SU-DHL-6 (cell line): ENCODE measurements around the gene COPZ1.

Experiments
- H2AFZ ChIP-seq: fragments of 200-600 bp; sonication (generic); 2 replicates; pipeline ENCODE4 v1.6.1; 2014; ENCODE audit warnings: low read depth, mild to moderate bottlenecking, moderate library complexity, mixed read lengths, antibody characterized with exemption, low read length; ENCODE audit not compliant: severe bottlenecking
- H3F3A ChIP-seq: fragments of 200-600 bp; shearing (Covaris generic); 2 replicates; pipeline ENCODE4 v1.6.0; 2016; ENCODE audit warnings: antibody characterized with exemption, mild to moderate bottlenecking; ENCODE audit not compliant: insufficient read depth
- H3K27ac ChIP-seq: fragments of 200-600 bp; sonication (generic); 2 replicates; pipeline ENCODE4 v1.5.1; 2016; ENCODE audit warnings: low read depth, mild to moderate bottlenecking, low read length, moderate library complexity, mixed read lengths
- H3K27me3 ChIP-seq: fragments of 200-600 bp; sonication (generic), shearing (Covaris generic); 2 replicates; pipeline ENCODE4 v1.6.0; 2014; ENCODE audit warnings: mild to moderate bottlenecking, low read length
- H3K36me3 ChIP-seq: fragments of 200-600 bp; sonication (generic); 2 replicates; pipeline ENCODE4 v1.6.1; 2014; ENCODE audit warnings: mild to moderate bottlenecking, low read length, mixed read lengths
- H3K4me2 ChIP-seq: fragments of 300-600, 200-600 bp; shearing (Covaris generic), sonication (generic); 2 replicates; pipeline ENCODE4 v1.6.0; 2014; ENCODE audit warnings: low read length, low read depth, mild to moderate bottlenecking; ENCODE audit not compliant: poor library complexity, severe bottlenecking
- H3K4me3 ChIP-seq: fragments of 200-600 bp; sonication (generic); 2 replicates; pipeline ENCODE4 v1.5.1; 2014; ENCODE audit warnings: antibody characterized with exemption, low read length, mild to moderate bottlenecking, mixed read lengths; ENCODE audit not compliant: insufficient read depth, poor library complexity, severe bottlenecking
- H3K79me2 ChIP-seq: fragments of 200-600 bp; sonication (generic); 2 replicates; pipeline ENCODE4 v1.6.1; 2014; ENCODE audit warnings: mild to moderate bottlenecking, low read length, moderate library complexity; ENCODE audit not compliant: insufficient read depth
- H3K9ac ChIP-seq: fragments of 200-600 bp; sonication (generic); 2 replicates; pipeline ENCODE4 v1.7.0; 2014; ENCODE audit warnings: mild to moderate bottlenecking, low read length
- H3K9me2 ChIP-seq: fragments of 200-600 bp; sonication (generic); replicated peaks from 2 replicates; pipeline ENCODE4 v1.6.1; 2014; ENCODE audit warnings: low read length; ENCODE audit not compliant: insufficient read depth
- H3K9me3 ChIP-seq: fragments of 200-600 bp; sonication (generic); 2 replicates; pipeline ENCODE4 v1.6.1; 2014; ENCODE audit warnings: low read length, mixed read lengths; ENCODE audit not compliant: insufficient read depth
- H4K20me1 ChIP-seq: fragments of 200-600 bp; sonication (generic); 2 replicates; pipeline ENCODE4 v1.6.1; 2014; ENCODE audit warnings: low read depth, mild to moderate bottlenecking, antibody characterized with exemption, low read length, moderate library complexity, mixed read lengths
- EZH2phosphoT487 ChIP-seq: fragments of 200-600 bp; sonication (generic), shearing (Covaris generic); conservative IDR thresholded peaks from 2 replicates; pipeline ENCODE4 v1.6.1; 2018; ENCODE audit warnings: mild to moderate bottlenecking, antibody characterized with exemption, low read length, moderate library complexity, mixed read lengths
- TF ChIP-seq, protein P1 (sequence below): fragments of 200-600 bp; sonication (generic); IDR thresholded peaks from one replicate; pipeline ENCODE4 v1.5.1; 2017; ENCODE audit warnings: antibody characterized with exemption, mild to moderate bottlenecking, low read length, moderate library complexity; ENCODE audit not compliant: insufficient read depth, poor library complexity, severe bottlenecking

Gene COPZ1

GRCh38 chr12:54372113-54372806 lies 47.3 kb downstream of the COPZ1 start:
- Histone ChIP-seq H3K27ac (no peak overlapping the region), H3K79me2 (no peaks in the 10 kb centered on the region), H3K4me3 (no peak overlapping the region), H3K9me2 (no peaks in the 10 kb centered on the region), H2AFZ (no peak overlapping the region), H3K4me2 (no peak overlapping the region), H3K9ac (no peak overlapping the region), H3K36me3 (no peaks in the 10 kb centered on the region), H3F3A (no peaks in the 10 kb centered on the region), H3K9me3 (no peaks in the 10 kb centered on the region), H4K20me1 (no peaks in the 10 kb centered on the region), H3K27me3 (no peaks in the 10 kb centered on the region)
- TF ChIP-seq EZH2phosphoT487 = no peak
- TF ChIP-seq, protein P1, sequence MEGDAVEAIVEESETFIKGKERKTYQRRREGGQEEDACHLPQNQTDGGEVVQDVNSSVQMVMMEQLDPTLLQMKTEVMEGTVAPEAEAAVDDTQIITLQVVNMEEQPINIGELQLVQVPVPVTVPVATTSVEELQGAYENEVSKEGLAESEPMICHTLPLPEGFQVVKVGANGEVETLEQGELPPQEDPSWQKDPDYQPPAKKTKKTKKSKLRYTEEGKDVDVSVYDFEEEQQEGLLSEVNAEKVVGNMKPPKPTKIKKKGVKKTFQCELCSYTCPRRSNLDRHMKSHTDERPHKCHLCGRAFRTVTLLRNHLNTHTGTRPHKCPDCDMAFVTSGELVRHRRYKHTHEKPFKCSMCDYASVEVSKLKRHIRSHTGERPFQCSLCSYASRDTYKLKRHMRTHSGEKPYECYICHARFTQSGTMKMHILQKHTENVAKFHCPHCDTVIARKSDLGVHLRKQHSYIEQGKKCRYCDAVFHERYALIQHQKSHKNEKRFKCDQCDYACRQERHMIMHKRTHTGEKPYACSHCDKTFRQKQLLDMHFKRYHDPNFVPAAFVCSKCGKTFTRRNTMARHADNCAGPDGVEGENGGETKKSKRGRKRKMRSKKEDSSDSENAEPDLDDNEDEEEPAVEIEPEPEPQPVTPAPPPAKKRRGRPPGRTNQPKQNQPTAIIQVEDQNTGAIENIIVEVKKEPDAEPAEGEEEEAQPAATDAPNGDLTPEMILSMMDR = no peak

DNA sequence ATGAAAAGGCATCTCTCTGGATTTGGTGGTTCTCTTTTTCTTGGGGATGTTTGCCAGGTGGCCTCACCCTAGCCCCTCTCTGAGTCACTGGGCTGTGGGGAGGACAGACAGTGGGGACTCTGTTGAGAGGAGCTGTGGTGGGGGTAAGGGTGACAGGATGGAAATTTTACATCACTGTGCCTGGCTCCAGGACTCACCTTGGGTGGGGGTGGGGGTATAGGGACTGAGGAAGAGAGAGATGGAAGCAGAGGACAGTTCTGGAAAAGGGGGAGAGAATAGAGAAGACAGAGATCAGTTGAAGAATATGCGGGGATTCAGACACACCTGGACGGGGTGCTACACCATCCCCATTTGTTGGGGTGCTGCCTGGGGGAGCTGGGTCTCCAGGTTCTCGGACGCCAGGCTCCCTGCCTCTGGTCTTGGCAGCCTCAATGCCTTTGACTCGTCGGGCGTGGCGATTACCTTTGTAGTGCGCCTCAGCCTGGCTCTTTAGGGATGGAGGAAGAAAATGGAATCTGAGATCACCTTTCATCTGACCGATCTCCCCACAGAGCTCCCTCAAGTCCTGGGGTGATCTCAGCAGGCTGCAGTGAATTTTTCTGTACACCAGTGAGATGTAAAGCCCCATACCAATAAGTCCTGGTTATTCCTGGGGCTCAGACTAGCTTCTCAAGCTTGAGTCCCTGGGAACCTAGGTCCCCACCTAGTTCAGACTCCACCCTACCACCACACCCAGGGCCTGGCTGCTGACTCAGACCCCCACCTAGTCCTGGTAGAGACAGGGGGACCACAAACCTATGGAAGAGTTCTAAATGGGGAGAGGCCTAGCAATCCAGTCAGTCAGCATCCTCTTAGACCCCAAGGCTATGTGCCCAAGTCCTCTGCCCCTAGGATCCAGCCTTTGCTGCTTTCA lies 49.0 kb downstream of the COPZ1 start:
- no peak overlapping the region for H3K4me3 ChIP-seq
- no peak overlapping the region for H3K9ac ChIP-seq
- H3K9me2 ChIP-seq = no peaks in the 10 kb centered on the region
- no peaks in the 10 kb centered on the region for H3K27me3 ChIP-seq
- H3K9me3 ChIP-seq = no peaks in the 10 kb centered on the region
- no peaks in the 10 kb centered on the region for H3K79me2 ChIP-seq
- no peaks in the 10 kb centered on the region for H3F3A ChIP-seq
- H3K4me2 ChIP-seq = no peak overlapping the region
- no peak overlapping the region for H3K27ac ChIP-seq
- no peak for TF ChIP-seq EZH2phosphoT487
- TF ChIP-seq, protein P1 = no peak
- no peaks in the 10 kb centered on the region for H4K20me1 ChIP-seq
- no peak overlapping the region for H2AFZ ChIP-seq
- no peaks in the 10 kb centered on the region for H3K36me3 ChIP-seq

DNA sequence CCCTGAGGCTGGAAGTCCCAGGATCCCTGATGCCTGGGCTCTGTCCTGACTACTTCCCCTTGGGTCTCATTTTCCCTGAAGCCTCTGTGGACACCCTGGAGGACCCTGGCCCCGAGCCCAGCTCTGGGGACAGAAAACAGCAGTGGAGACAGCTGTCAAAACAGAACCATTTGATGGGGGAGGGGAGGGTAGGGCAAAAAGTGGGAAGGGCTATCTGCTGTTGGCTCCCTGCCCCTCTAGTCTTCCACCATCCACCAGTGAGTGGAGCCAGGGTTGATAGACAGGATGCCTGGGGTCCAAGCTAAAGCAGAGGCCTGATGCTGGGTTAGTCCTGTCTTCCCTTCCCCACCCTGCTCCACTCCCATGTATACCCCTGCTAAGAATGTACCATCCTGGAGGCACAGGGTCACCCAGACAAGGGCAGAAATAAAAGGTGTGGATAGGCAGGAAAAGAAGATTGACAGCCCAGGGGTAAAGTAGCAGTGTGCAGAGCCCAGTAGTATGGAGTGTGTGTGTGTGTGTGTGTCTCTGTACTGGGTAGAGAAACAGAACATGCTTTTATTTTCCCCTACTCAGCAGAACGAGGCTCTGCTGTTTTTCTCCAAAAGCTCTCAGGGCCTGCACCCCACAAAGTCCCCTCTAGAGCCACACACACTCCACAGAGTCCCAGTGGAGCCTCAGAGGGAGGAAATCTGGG lies 49.8 kb downstream of the COPZ1 start:
- Histone ChIP-seq H3F3A (no peaks in the 10 kb centered on the region), H3K9me3 (no peaks in the 10 kb centered on the region), H3K9ac (no peak overlapping the region), H3K4me3 (no peak overlapping the region), H3K79me2 (no peaks in the 10 kb centered on the region), H3K9me2 (no peaks in the 10 kb centered on the region), H3K4me2 (no peak overlapping the region), H2AFZ (no peak overlapping the region), H3K27me3 (no peaks in the 10 kb centered on the region), H3K27ac (no peak overlapping the region), H3K36me3 (no peaks in the 10 kb centered on the region), H4K20me1 (no peaks in the 10 kb centered on the region)
- no peak for TF ChIP-seq EZH2phosphoT487
- TF ChIP-seq, protein P1 = no peak
